ENCODE data around the gene SNRNP27.

The SNRNP27 gene

GRCh38 chr2:69916106-69916505, 22.4 kb downstream of the SNRNP27 start:
- Histone ChIP-seq H3K9ac (ENCODE audit: low read length in 5 of 5) (peak overlapping the region in 4 of 5 donors; percentile 71 to 88 (median 84)), H3K27ac (ENCODE audit: low read depth, low read length) (peak overlapping the region; percentile 82), H3K36me3 (ENCODE audit: control insufficient read depth in 5 of 5, insufficient read depth in 5 of 5, low read length in 5 of 5) (peaks cover 0 to 26% (median 5%) of the 10 kb centered on the region in 5 donors), H3K9me3 (ENCODE audit: control insufficient read depth in 5 of 5, low read length in 5 of 5) (no peaks in the 10 kb centered on the region), H3K4me1 (ENCODE audit: control insufficient read depth in 5 of 5, insufficient read depth in 5 of 5, low read length in 5 of 5) (peaks cover 4 to 37% (median 30%) of the 10 kb centered on the region in 5 donors), H3K4me3 (ENCODE audit: low read depth in 1 of 5, low read length in 5 of 5) (peak overlapping the region; percentile 62 to 92 (median 77)), H3K27me3 (ENCODE audit: control insufficient read depth in 5 of 5, insufficient read depth in 4 of 5, low read length in 5 of 5) (no peaks in the 10 kb centered on the region)

- Histone ChIP-seq H3K4me3 (ENCODE audit: low read depth in 1 of 5, low read length in 5 of 5) (no peak overlapping the region), H3K9me3 (ENCODE audit: control insufficient read depth in 5 of 5, low read length in 5 of 5) (no peaks in the 10 kb centered on the region), H3K4me1 (ENCODE audit: control insufficient read depth in 5 of 5, insufficient read depth in 5 of 5, low read length in 5 of 5) (peaks cover 4 to 37% (median 30%) of the 10 kb centered on the region in 5 donors), H3K27me3 (ENCODE audit: control insufficient read depth in 5 of 5, insufficient read depth in 4 of 5, low read length in 5 of 5) (no peaks in the 10 kb centered on the region), H3K9ac (ENCODE audit: low read length in 5 of 5) (peak overlapping the region in 4 of 5 donors; percentile 6 to 45 (median 42)), H3K27ac (ENCODE audit: low read depth, low read length) (peak overlapping the region; percentile 86), H3K36me3 (ENCODE audit: control insufficient read depth in 5 of 5, insufficient read depth in 5 of 5, low read length in 5 of 5) (peaks cover 6 to 35% (median 12%) of the 10 kb centered on the region in 5 donors)
These were observed 24.1 kb downstream of the SNRNP27 start for GRCh38 chr2:69917852-69918251.

- Histone ChIP-seq H3K36me3 (ENCODE audit: control insufficient read depth in 5 of 5, insufficient read depth in 5 of 5, low read length in 5 of 5) (peaks cover 6 to 40% (median 12%) of the 10 kb centered on the region in 5 donors), H3K4me3 (ENCODE audit: low read depth in 1 of 5, low read length in 5 of 5) (no peak overlapping the region), H3K27me3 (ENCODE audit: control insufficient read depth in 5 of 5, insufficient read depth in 4 of 5, low read length in 5 of 5) (no peaks in the 10 kb centered on the region), H3K9ac (ENCODE audit: low read length in 5 of 5) (peak overlapping the region in 3 of 5 donors; percentile 28 to 45 (median 44)), H3K4me1 (ENCODE audit: control insufficient read depth in 5 of 5, insufficient read depth in 5 of 5, low read length in 5 of 5) (peaks cover 4 to 37% (median 30%) of the 10 kb centered on the region in 5 donors), H3K9me3 (ENCODE audit: control insufficient read depth in 5 of 5, low read length in 5 of 5) (no peaks in the 10 kb centered on the region), H3K27ac (ENCODE audit: low read depth, low read length) (peak overlapping the region; percentile 86)
These were observed 24.6 kb downstream of the SNRNP27 start for GRCh38 chr2:69918401-69918800.

DNA sequence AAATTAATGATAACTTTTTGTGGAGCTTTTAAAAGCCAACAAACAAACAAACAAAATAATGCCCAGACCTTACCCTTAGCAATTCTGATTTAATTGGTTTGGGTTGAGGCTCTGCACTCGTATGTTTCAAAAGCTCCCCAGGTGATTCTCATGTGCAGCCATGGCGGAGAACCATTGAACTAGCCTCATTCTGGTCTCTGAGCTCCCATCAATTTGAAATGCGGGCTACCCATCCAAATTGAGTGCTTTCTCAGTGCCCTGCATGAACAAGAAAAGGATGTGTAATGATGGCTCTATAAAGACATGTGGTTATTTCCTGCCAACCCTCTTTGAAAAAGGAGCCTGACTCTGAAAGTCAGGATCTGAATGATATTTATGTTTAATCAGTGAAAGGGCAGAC, 29.4 kb downstream of the SNRNP27 start:
- Histone ChIP-seq H3K4me3 (ENCODE audit: low read depth in 1 of 5, low read length in 5 of 5) (no peak overlapping the region), H3K4me1 (ENCODE audit: control insufficient read depth in 5 of 5, insufficient read depth in 5 of 5, low read length in 5 of 5) (peaks cover 0 to 7% (median 5%) of the 10 kb centered on the region in 5 donors), H3K9ac (ENCODE audit: low read length in 5 of 5) (no peak overlapping the region), H3K9me3 (ENCODE audit: control insufficient read depth in 5 of 5, low read length in 5 of 5) (no peaks in the 10 kb centered on the region), H3K27ac (ENCODE audit: low read depth, low read length) (no peak overlapping the region), H3K27me3 (ENCODE audit: control insufficient read depth in 5 of 5, insufficient read depth in 4 of 5, low read length in 5 of 5) (no peaks in the 10 kb centered on the region), H3K36me3 (ENCODE audit: control insufficient read depth in 5 of 5, insufficient read depth in 5 of 5, low read length in 5 of 5) (peaks cover 10 to 44% (median 16%) of the 10 kb centered on the region in 5 donors)

DNA sequence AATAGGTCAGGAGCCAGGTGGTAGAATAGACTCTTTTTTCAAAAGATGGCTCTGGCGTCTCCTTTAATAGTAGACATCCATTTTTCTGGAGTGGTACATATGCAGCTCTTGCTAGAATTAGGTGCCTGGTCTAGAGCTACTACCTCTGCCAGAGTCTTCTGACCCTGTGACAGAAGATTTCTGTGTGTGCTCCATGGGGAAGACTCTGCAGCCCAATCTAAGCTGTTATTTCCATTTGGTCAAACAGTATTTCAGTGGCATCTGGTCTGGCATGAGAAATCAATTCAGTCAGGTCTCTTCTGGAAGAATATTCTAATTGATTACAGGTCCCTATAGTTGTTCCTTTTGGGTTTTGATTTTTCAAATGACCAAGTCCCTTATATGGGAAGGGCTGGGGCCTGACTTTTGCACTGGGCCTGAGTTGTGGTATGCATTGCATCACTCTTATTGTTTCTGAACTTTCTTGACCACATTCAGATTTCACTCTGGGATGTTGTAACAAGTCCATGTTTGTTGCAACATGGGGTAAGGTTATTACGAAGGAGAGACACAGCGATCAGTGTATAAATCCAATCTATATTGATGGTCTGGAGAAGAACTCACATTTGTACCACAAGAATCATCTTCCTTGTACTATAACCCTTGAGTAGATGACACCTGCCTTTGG, 33.2 kb downstream of the SNRNP27 start:
- H3K4me3 ChIP-seq (ENCODE audit: low read depth in 1 of 5, low read length in 5 of 5) = no peak overlapping the region
- no peaks in the 10 kb centered on the region for H3K9me3 ChIP-seq (ENCODE audit: control insufficient read depth in 5 of 5, low read length in 5 of 5)
- no peak overlapping the region for H3K27ac ChIP-seq (ENCODE audit: low read depth, low read length)
- H3K36me3 ChIP-seq (ENCODE audit: control insufficient read depth in 5 of 5, insufficient read depth in 5 of 5, low read length in 5 of 5) = peaks cover 6 to 24% (median 9%) of the 10 kb centered on the region in 5 donors
- H3K27me3 ChIP-seq (ENCODE audit: control insufficient read depth in 5 of 5, insufficient read depth in 4 of 5, low read length in 5 of 5) = no peaks in the 10 kb centered on the region
- peaks cover 0 to 6% (median 2%) of the 10 kb centered on the region in 5 donors for H3K4me1 ChIP-seq (ENCODE audit: control insufficient read depth in 5 of 5, insufficient read depth in 5 of 5, low read length in 5 of 5)
- H3K9ac ChIP-seq (ENCODE audit: low read length in 5 of 5) = no peak overlapping the region

GRCh38 chr2:69931832-69932595, 38.3 kb downstream of the SNRNP27 start:
- Histone ChIP-seq H3K9ac (ENCODE audit: low read length in 5 of 5) (no peak overlapping the region), H3K36me3 (ENCODE audit: control insufficient read depth in 5 of 5, insufficient read depth in 5 of 5, low read length in 5 of 5) (peaks cover 12 to 29% (median 17%) of the 10 kb centered on the region in 5 donors), H3K27me3 (ENCODE audit: control insufficient read depth in 5 of 5, insufficient read depth in 4 of 5, low read length in 5 of 5) (no peaks in the 10 kb centered on the region), H3K4me1 (ENCODE audit: control insufficient read depth in 5 of 5, insufficient read depth in 5 of 5, low read length in 5 of 5) (peaks cover 2 to 26% (median 20%) of the 10 kb centered on the region in 5 donors), H3K4me3 (ENCODE audit: low read depth in 1 of 5, low read length in 5 of 5) (no peak overlapping the region), H3K9me3 (ENCODE audit: control insufficient read depth in 5 of 5, low read length in 5 of 5) (no peaks in the 10 kb centered on the region), H3K27ac (ENCODE audit: low read depth, low read length) (peak overlapping the region; percentile 26)

GRCh38 chr2:69932596-69932922, 38.8 kb downstream of the SNRNP27 start:
- Histone ChIP-seq H3K27ac (ENCODE audit: low read depth, low read length) (peak overlapping the region; percentile 26), H3K27me3 (ENCODE audit: control insufficient read depth in 5 of 5, insufficient read depth in 4 of 5, low read length in 5 of 5) (no peaks in the 10 kb centered on the region), H3K9me3 (ENCODE audit: control insufficient read depth in 5 of 5, low read length in 5 of 5) (no peaks in the 10 kb centered on the region), H3K4me3 (ENCODE audit: low read depth in 1 of 5, low read length in 5 of 5) (no peak overlapping the region), H3K9ac (ENCODE audit: low read length in 5 of 5) (no peak overlapping the region), H3K36me3 (ENCODE audit: control insufficient read depth in 5 of 5, insufficient read depth in 5 of 5, low read length in 5 of 5) (peaks cover 12 to 32% (median 22%) of the 10 kb centered on the region in 5 donors), H3K4me1 (ENCODE audit: control insufficient read depth in 5 of 5, insufficient read depth in 5 of 5, low read length in 5 of 5) (peaks cover 2 to 26% (median 19%) of the 10 kb centered on the region in 5 donors)

GRCh38 chr2:69933254-69933828, 39.6 kb downstream of the SNRNP27 start:
- no peaks in the 10 kb centered on the region for H3K27me3 ChIP-seq (ENCODE audit: control insufficient read depth in 5 of 5, insufficient read depth in 4 of 5, low read length in 5 of 5)
- H3K27ac ChIP-seq (ENCODE audit: low read depth, low read length) = peak overlapping the region; percentile 12
- H3K4me3 ChIP-seq (ENCODE audit: low read depth in 1 of 5, low read length in 5 of 5) = no peak overlapping the region
- H3K9ac ChIP-seq (ENCODE audit: low read length in 5 of 5) = no peak overlapping the region
- H3K9me3 ChIP-seq (ENCODE audit: control insufficient read depth in 5 of 5, low read length in 5 of 5) = no peaks in the 10 kb centered on the region
- peaks cover 14 to 38% (median 29%) of the 10 kb centered on the region in 5 donors for H3K36me3 ChIP-seq (ENCODE audit: control insufficient read depth in 5 of 5, insufficient read depth in 5 of 5, low read length in 5 of 5)
- peaks cover 2 to 26% (median 19%) of the 10 kb centered on the region in 5 donors for H3K4me1 ChIP-seq (ENCODE audit: control insufficient read depth in 5 of 5, insufficient read depth in 5 of 5, low read length in 5 of 5)

DNA sequence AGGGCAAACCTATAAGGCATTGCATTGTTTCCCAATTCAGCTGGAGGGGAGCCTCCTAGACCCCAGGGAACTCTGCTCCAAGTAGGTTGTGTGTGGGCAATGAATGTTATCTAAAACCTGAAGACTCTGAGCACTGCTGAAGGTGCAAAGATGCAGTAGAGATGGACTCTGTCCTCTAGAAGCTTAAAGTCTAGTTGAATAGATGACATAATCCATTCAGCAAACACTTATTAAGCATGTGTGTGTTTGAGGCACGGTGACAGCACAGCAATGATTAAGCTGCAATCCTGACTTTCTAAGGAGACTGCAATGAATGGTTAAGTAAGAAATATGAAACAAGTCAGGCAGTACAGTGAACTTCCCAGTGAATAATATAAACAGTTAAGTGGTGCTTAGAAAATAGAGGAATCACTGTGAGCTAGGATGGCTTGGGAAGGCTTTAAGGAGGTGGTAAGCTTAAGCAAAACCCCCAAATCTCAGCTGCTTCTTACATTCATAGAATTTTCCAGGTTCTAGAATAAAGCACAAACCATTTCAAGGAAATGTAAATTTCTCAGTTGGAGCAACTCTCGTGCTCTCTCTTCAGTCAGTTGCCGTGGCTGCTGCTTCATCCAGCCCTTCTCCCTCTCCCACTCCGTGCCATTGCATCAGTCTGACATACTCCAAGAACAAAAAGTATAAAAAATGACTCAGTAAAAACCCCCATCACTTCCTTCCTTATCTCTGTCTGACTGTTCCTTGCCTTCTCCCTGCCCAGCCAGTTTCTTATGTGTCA, 40.3 kb downstream of the SNRNP27 start:
- Histone ChIP-seq H3K4me1 (ENCODE audit: control insufficient read depth in 5 of 5, insufficient read depth in 5 of 5, low read length in 5 of 5) (peaks cover 2 to 26% (median 19%) of the 10 kb centered on the region in 5 donors), H3K4me3 (ENCODE audit: low read depth in 1 of 5, low read length in 5 of 5) (no peak overlapping the region), H3K27ac (ENCODE audit: low read depth, low read length) (peak overlapping the region; percentile 12), H3K9ac (ENCODE audit: low read length in 5 of 5) (peak overlapping the region in 1 of 5 donors; percentile 15), H3K27me3 (ENCODE audit: control insufficient read depth in 5 of 5, insufficient read depth in 4 of 5, low read length in 5 of 5) (no peaks in the 10 kb centered on the region), H3K36me3 (ENCODE audit: control insufficient read depth in 5 of 5, insufficient read depth in 5 of 5, low read length in 5 of 5) (peaks cover 20 to 40% (median 36%) of the 10 kb centered on the region in 5 donors), H3K9me3 (ENCODE audit: control insufficient read depth in 5 of 5, low read length in 5 of 5) (no peaks in the 10 kb centered on the region)

Data from subcutaneous abdominal adipose tissue (tissue), 5 donors.